KOPT-K1 (cell line): ENCODE data around the gene POLK.
"Not testable (repeated sequence)": the region's sequence is repeated elsewhere in the genome, so short reads cannot be mapped to it uniquely, and the experiment has no call there.

Experiments
- H3K27ac ChIP-seq: fragments of 200-600 bp; sonication (generic); 2 replicates; pipeline ENCODE4 v1.5.1; 2016; ENCODE audit warnings: antibody characterized with exemption, mild to moderate bottlenecking, low read depth, low read length; ENCODE audit not compliant: poor library complexity, severe bottlenecking
- H3K36me3 ChIP-seq: fragments of 200-600 bp; sonication (generic); 2 replicates; pipeline ENCODE4 v1.5.1; 2017; ENCODE audit warnings: antibody characterized with exemption, mild to moderate bottlenecking, low read length, moderate library complexity; ENCODE audit not compliant: insufficient read depth
- H3K9me3 ChIP-seq: fragments of 200-600 bp; sonication (generic); 2 replicates; pipeline ENCODE4 v1.5.1; 2017; ENCODE audit warnings: antibody characterized with exemption, low read length, mild to moderate bottlenecking; ENCODE audit not compliant: insufficient read depth, poor library complexity, severe bottlenecking

The POLK gene

DNA sequence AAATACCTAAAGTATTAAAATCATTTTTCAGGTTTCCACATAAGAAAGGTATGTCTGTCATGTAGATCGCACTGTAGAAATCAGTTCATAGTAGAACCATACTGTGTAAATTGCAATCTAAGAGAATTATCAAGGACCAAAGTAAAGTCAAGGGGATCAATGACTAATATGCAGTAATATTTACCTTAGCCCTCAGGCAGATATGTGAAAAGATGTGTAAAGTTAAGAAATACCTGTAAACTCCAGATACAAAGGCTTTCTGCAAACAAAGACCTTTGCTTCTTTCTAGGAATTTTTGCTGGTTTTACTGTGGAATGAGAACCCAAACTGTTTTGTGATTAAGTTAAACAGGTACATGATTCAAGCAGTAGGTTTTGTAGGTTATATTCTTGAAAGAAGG lies 11.6 kb downstream of the POLK start:
- Histone ChIP-seq H3K27ac (no peak overlapping the region), H3K36me3 (peaks cover 20% of the 10 kb centered on the region), H3K9me3 (peaks cover 23% of the 10 kb centered on the region)

DNA sequence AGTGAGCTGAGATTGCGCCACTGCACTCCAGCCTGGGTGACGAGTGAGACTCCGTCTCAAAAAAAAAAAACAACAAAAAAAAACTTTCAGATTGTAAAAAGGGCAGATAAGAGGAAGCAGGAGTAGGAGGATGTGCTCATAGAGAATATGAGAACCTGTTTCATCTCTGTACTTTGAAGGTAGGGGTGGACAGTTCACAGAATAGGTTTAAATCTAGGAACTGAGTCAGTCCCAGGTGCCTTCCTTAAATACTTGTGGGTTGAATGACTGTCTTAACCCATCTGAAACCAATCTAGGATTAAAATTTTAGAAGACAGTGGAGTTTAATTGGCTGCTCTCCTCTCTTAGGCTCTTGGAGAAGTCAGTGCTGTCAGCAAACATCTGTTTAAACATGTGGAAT lies 12.4 kb downstream of the POLK start:
- H3K36me3 ChIP-seq: peaks cover 20% of the 10 kb centered on the region
- no peak overlapping the region for H3K27ac ChIP-seq

DNA sequence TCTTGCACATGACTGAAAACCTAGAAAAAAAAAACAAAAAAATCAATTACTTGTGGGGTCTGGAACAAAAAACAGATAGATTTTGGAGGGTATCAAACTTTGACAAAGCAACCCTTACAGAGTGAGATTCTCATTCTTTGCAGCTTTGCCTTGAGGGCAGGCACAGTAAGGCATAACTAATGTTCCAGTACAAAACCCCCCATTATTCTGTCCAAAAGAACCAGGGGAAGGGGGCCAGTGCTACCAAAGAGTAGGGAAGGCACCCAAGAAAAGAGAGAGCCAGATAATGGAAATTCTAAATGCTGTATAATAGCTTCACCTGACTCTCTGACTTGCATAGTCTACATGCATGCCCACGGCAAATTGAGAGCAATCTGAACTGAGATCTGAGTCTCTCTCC lies 12.9 kb downstream of the POLK start:
- Histone ChIP-seq H3K27ac (no peak overlapping the region), H3K36me3 (peaks cover 20% of the 10 kb centered on the region), H3K9me3 (peaks cover 23% of the 10 kb centered on the region)

More for the DNA sequence above, 12.4 kb downstream of the POLK start:
- H3K9me3 ChIP-seq: peaks cover 23% of the 10 kb centered on the region

DNA sequence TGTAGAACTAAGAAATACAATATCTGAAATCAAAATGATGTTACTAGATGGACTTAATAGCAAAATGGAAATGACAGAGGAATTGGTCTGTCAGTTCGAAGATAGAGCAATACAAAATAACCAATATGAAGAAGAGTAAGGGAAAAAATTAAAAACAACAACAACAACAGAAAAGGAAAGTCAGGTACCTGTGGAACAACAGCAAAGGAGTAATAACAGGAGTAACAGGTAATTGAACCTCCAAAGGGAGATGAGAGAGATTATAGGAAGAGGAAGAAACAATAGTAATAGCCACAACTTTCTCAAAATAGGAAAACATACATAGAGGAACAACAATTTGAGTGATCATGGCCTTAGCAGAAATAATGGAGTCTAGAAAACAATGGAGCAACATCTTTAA lies 13.7 kb downstream of the POLK start:
- peaks cover 20% of the 10 kb centered on the region for H3K9me3 ChIP-seq
- peaks cover 19% of the 10 kb centered on the region for H3K36me3 ChIP-seq
- H3K27ac ChIP-seq: no peak overlapping the region

DNA sequence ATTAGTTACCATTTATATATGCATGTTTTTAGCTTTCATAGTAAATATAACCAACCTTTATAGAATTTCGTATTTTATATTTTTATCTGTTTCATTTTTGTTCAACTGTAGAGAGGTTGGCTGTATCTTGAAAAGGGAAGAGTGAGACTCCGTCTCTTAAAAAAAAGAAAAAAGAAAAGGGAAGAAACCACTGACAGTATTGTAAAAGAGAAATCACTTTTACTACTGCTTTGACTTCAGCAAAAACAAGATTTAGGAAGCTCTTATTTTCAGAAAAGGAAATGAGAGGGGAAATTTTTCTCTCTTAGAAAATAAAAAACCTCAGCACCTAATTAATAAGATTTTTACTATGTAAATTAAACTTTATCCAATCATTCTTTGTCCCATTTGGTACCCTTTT lies 14.4 kb downstream of the POLK start:
- Histone ChIP-seq H3K27ac (no peak overlapping the region), H3K9me3 (peaks cover 13% of the 10 kb centered on the region), H3K36me3 (peaks cover 12% of the 10 kb centered on the region)

DNA sequence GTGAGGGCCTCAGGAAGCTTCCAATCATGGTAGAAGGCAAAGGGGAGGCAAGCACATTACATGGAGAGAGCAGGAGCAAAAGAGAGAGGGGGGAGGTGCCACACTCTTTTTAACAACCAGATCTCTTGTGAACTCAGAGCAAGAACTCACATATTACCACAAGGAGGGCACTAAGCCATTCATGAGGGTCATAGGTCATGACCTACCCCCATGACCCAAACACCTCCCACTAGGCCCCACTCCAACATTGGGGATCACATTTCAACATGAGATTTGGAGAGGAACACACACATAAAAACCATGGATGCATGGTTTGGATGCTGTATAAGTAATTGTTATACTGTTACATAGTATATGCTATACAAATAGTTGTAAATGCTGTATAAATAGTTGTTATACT lies 17.5 kb downstream of the POLK start:
- peaks cover 12% of the 10 kb centered on the region for H3K36me3 ChIP-seq
- H3K9me3 ChIP-seq: peaks cover 22% of the 10 kb centered on the region

DNA sequence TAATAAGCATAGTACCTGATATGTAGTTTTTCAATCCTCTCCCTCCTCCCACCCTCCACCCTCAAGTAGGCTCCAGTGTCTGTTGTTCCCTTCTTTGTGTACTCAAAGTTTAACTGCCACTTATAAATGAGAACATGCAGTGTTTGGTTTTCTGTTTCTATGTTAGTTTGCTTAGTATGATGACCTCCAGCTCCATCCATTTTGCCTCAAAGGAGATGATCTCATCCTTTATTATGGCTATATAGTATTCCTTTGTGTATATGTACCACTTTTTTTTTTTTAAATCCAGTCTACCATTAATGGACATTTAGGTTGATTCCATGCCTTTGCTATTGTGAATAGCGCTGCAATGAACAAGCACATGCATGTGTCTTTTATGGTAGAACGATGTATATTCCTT lies 20.5 kb downstream of the POLK start:
- peaks cover 27% of the 10 kb centered on the region for H3K9me3 ChIP-seq
- no peak overlapping the region for H3K27ac ChIP-seq
- peaks cover 12% of the 10 kb centered on the region for H3K36me3 ChIP-seq

More for the DNA sequence above, 17.5 kb downstream of the POLK start:
- no peak overlapping the region for H3K27ac ChIP-seq

DNA sequence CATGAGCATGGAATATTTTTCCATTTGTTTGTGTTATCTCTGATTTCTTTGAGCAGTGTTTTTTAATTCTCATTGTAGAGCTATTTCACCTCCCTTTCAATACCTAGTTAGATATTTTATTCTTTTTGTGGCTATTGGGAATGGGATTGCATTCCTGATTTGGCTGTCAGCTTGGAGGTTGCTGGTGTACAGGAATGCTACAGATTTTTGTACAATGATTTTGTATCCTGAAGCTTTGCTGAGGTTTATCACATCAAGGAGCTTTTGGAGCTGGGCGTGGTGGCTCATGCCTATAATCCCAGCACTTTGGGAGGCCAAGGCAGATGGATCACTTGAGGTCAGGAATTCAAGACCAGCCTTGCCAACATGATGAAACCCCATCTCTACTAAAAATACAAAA lies 22.0 kb downstream of the POLK start:
- H3K27ac ChIP-seq: not testable (repeated sequence)
- peaks cover 27% of the 10 kb centered on the region for H3K9me3 ChIP-seq
- H3K36me3 ChIP-seq: peaks cover 12% of the 10 kb centered on the region

DNA sequence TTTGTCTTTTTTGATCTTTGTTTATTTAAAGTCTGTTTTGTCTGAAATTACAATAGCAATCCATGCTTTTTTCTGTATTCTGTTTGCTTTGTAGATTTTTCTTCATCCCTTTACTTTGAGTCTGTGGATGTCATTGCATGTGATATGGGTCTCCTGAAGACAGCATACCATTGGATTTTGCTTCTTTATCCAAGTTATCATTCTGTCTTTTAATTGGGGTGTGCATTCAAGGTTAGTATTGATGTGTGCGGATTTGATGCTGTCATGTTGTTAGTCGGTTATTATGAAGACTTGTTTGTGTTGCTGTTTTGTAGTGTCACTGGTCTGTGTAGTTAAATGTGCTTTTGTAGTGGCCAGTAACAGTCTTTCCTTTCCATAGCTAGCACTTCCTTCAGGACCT lies 23.0 kb downstream of the POLK start:
- Histone ChIP-seq H3K9me3 (peaks cover 27% of the 10 kb centered on the region), H3K27ac (no peak overlapping the region), H3K36me3 (peaks cover 17% of the 10 kb centered on the region)

DNA sequence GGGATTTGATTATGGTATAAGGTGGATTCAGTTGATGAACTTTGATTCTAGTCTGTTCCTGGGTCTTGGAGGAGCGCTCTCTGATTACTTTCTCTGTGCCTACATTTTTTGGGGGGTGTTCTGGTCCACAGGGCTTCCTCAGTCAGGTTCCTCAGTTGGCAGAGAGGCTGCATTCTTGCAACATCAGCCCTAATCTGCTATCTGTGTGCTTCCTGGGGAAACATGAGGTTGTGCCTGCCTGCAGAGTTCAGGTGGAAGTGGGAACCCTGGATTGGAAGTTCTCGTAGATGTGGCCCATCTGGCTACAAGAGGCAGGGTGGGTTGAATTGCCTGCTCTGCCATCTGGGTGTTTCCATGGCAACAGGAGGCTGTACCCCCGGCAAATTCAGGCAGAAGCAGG lies 24.5 kb downstream of the POLK start:
- Histone ChIP-seq H3K36me3 (peaks cover 17% of the 10 kb centered on the region), H3K9me3 (peaks cover 27% of the 10 kb centered on the region), H3K27ac (no peak overlapping the region)

DNA sequence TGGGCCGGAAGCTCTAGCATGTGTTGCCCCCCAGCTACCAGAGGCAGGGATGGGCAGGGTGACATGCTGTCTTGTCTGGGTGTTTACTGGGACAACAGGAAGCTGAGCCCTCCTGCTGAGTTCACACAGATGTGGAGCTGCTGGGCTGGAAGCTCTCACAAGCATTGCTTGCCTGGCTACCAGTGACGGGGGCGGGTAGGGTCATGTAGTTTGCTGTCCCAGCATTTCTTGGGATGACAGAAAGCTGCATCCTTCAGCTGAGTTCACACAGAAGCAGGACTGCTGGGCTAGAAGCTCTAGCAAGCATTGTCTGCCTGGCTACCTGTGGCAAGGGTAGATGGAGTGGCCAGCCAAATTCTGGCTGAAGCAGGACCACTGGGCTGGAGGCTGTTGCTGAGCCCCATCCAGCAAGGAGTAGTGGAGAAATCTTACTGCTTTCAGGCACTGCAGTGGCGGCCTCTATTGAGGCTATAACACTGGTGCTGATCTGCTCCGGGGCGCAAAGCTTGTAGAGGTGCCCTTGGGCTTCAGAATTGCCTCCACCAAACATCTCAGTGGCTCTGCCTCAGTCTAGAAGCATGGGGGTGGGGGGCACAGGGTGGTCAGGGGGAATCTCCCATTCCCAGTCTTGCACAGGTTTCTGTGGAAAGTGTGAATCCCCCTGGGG lies 25.1 kb downstream of the POLK start:
- H3K36me3 ChIP-seq: peaks cover 12% of the 10 kb centered on the region

DNA sequence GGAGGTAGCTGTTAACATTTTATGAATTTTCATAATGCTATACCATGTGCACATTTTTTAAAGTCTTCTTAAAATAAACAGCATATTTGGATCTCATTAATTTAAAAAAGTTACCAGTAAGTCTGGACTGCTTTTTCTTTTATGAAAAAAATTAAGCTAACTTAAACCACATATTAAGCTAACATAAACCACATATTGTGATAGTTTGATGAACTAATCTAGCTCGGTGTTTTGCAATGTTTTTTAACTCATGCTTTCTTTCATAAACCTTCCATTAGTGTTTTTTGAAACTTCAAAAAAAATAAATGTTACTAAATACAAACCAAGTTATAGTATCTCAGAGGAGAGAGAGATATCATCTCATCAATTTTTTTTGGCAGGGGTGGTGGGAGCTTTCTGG lies 26.5 kb downstream of the POLK start:
- peaks cover 11% of the 10 kb centered on the region for H3K9me3 ChIP-seq
- H3K27ac ChIP-seq: no peak overlapping the region
- H3K36me3 ChIP-seq: peaks cover 6% of the 10 kb centered on the region

More for the DNA sequence above, 25.1 kb downstream of the POLK start:
- Histone ChIP-seq H3K27ac (no peak overlapping the region), H3K9me3 (peaks cover 25% of the 10 kb centered on the region)

DNA sequence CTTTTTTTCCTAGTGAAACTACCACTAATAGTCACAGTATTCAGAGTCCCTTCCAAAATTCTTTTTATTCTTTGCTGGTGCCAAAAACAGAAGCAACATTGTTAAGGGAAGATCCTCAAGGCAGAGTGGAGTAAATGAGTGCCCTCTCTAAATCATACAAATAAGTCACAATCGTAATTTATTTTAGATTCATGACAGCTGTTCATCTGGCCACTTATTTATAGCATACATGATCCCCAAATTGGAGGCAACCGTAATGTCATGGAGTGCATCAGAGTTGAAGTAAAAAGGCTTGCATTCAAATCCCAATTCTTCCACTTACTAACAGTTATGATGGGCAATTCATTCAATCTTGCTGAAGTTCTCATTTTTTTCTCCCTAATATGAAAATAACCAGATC lies 33.4 kb downstream of the POLK start:
- Histone ChIP-seq H3K36me3 (peaks cover 21% of the 10 kb centered on the region), H3K9me3 (peaks cover 3% of the 10 kb centered on the region), H3K27ac (no peak overlapping the region)

DNA sequence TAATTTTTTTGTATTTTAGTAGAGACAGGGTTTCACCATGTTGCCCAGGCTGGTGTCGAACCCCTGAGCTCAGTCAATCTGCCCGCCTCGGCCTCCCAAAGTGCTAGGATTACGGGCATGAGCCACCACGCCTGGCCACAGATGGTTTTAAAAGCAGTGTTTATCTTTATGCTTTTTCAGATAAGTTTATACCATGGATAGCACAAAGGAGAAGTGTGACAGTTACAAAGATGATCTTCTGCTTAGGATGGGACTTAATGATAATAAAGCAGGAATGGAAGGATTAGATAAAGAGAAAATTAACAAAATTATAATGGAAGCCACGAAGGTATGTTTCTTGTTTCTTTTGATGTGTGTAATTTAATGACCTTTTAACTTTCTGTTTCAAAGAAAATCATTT lies 35.1 kb downstream of the POLK start:
- H3K9me3 ChIP-seq: peaks cover 3% of the 10 kb centered on the region
- H3K36me3 ChIP-seq: peaks cover 26% of the 10 kb centered on the region
- H3K27ac ChIP-seq: no peak overlapping the region

DNA sequence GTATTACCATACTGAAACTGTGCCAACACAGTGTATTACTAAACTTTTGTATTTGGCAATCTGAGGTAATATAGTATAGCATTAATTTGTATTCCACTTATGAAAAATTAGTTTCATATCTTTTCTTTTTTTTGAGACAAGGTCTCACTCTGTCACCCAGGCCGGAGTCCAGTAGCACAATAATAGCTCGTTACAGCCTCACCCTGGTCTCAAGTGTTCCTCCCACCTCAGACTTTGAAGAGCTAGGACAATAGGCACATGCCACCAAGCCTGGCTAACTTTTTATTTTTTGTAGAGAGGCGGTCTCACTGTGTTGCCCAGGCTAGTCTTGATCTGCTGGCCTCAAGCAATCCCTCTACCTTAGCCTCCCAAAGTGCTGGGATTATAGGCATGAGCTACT lies 36.1 kb downstream of the POLK start:
- H3K27ac ChIP-seq: no peak overlapping the region
- peaks cover 35% of the 10 kb centered on the region for H3K36me3 ChIP-seq

DNA sequence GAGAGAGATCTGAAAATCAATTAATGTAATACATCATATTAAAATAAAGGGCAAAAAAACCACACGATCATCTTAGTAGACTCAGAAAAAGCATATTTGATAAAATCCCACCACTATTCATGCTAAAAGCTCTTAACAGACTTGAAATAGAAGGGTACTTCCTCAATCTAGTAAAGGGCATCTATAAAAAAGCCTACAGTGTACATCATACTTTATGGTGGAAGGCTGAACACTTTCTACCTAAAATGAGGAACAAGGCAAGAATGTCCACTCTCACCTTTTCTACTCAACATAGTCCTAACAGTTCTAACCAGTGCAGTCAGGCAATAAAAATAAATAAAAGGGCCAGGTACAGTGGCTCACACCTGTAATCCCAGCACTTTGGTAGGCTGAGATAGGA lies 38.9 kb downstream of the POLK start:
- Histone ChIP-seq H3K27ac (no peak overlapping the region), H3K9me3 (peaks cover 3% of the 10 kb centered on the region), H3K36me3 (peaks cover 44% of the 10 kb centered on the region)

More for the DNA sequence above, 36.1 kb downstream of the POLK start:
- H3K9me3 ChIP-seq: peaks cover 3% of the 10 kb centered on the region
